HT1080 (cell line): ENCODE results near the gene CBLB. TPM values are rescaled to one million over a fixed set of nuclear protein-coding genes. Genes with fewer than 3 reads are reported as not detected.
"Not testable (repeated sequence)": the region's sequence is repeated elsewhere in the genome, so short reads cannot be mapped to it uniquely, and the experiment has no call there.

Source experiments
- DNase-seq: peaks from one replicate; pipeline ENCODE4 v3.0.0-alpha.2; 2015; ENCODE audit warnings: low read depth
- total RNA-seq: library from RNA; depleted of rRNA; stranded (reverse); fragments of >200 nt; shearing (Covaris generic); gene quantifications from 2 replicates; pipeline ENCODE4 v1.2.3, GENCODE V29; 2014

The CBLB gene
- total RNA-seq, 1 experiment from 2014 or later: 5.1 TPM

GRCh38 chr3:105759442-105760078, 109.3 kb downstream of the CBLB start:
- DNase-seq: no peak

GRCh38 chr3:105758451-105758850, 110.4 kb downstream of the CBLB start:
- no peak for DNase-seq

- DNase-seq: no peak
Measured at GRCh38 chr3:105755121-105755886, 113.5 kb downstream of the CBLB start.

- peak; percentile 5 for DNase-seq
Measured at GRCh38 chr3:105752791-105753415, 115.9 kb downstream of the CBLB start.

- DNase-seq: no peak
Measured at GRCh38 chr3:105747696-105748095, 121.1 kb downstream of the CBLB start.

- peak; percentile 40 for DNase-seq
Measured at GRCh38 chr3:105747060-105747541, 121.7 kb downstream of the CBLB start.

GRCh38 chr3:105746231-105746996, 122.4 kb downstream of the CBLB start:
- DNase-seq: no peak

GRCh38 chr3:105745046-105745445, 123.8 kb downstream of the CBLB start:
- no peak for DNase-seq

- DNase-seq: no peak
Measured at GRCh38 chr3:105744202-105744601, 124.6 kb downstream of the CBLB start.

GRCh38 chr3:105733356-105733755, 135.5 kb downstream of the CBLB start:
- no peak for DNase-seq

- no peak for DNase-seq
Measured at GRCh38 chr3:105731686-105732085, 137.1 kb downstream of the CBLB start.

- no peak for DNase-seq
Measured at GRCh38 chr3:105730801-105731354, 137.9 kb downstream of the CBLB start.

- DNase-seq: no peak
Measured at GRCh38 chr3:105729667-105730066, 139.1 kb downstream of the CBLB start.

- DNase-seq: no peak
Measured at GRCh38 chr3:105728771-105729312, 140.0 kb downstream of the CBLB start.

- DNase-seq: not testable (repeated sequence)
Measured at GRCh38 chr3:105727036-105727435, 141.8 kb downstream of the CBLB start.

GRCh38 chr3:105722943-105723556, 145.8 kb downstream of the CBLB start:
- DNase-seq: no peak

- DNase-seq: peak; percentile 11
Measured at GRCh38 chr3:105719791-105720190, 149.0 kb downstream of the CBLB start.

GRCh38 chr3:105715372-105715771, 153.4 kb downstream of the CBLB start:
- DNase-seq: peak; percentile 90

GRCh38 chr3:105714453-105714852, 154.4 kb downstream of the CBLB start:
- DNase-seq: no peak

- no peak for DNase-seq
Measured at GRCh38 chr3:105708980-105709379, 159.8 kb downstream of the CBLB start.
